RWPE1 (cell line): Measurements from ENCODE around the gene PTGFRN.

Experiments
- CTCF ChIA-PET: fragments of 350-600 bp; sonication (Branson Sonifier 250); formaldehyde crosslinking; extraction: SDS; loops from one replicate; lab custom pipeline; 2021; lab: Yijun Ruan, JAX
- POLR2A ChIA-PET: fragments of 400-600 bp; formaldehyde crosslinking; extraction: SDS; loops from one replicate; lab custom pipeline; 2020; ENCODE audit warnings: antibody characterized with exemption; ENCODE audit not compliant: low non-redundant PET; lab: Yijun Ruan, JAX
- DNase-seq: peaks from one replicate; pipeline ENCODE4 v3.0.0; 2012; ENCODE audit warnings: low spot score
- H3K27ac ChIP-seq: fragments of 450-650 bp; 2 replicates; pipeline ENCODE4 v1.5.1; 2017
- TF ChIP-seq, protein P1 (sequence below): fragments of 450-650 bp; conservative IDR thresholded peaks from 2 replicates; pipeline ENCODE4 v1.5.1; 2017; ENCODE audit warnings: low read depth, mild to moderate bottlenecking

The PTGFRN gene

GRCh38 chr1:116958977-116959376, 49.3 kb downstream of the PTGFRN start:
- DNase-seq: no peak
- TF ChIP-seq, protein P1, sequence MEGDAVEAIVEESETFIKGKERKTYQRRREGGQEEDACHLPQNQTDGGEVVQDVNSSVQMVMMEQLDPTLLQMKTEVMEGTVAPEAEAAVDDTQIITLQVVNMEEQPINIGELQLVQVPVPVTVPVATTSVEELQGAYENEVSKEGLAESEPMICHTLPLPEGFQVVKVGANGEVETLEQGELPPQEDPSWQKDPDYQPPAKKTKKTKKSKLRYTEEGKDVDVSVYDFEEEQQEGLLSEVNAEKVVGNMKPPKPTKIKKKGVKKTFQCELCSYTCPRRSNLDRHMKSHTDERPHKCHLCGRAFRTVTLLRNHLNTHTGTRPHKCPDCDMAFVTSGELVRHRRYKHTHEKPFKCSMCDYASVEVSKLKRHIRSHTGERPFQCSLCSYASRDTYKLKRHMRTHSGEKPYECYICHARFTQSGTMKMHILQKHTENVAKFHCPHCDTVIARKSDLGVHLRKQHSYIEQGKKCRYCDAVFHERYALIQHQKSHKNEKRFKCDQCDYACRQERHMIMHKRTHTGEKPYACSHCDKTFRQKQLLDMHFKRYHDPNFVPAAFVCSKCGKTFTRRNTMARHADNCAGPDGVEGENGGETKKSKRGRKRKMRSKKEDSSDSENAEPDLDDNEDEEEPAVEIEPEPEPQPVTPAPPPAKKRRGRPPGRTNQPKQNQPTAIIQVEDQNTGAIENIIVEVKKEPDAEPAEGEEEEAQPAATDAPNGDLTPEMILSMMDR: no peak
- ChIA-PET POLR2A (no interaction called here), CTCF (no interaction called here)
- no peak overlapping the region for H3K27ac ChIP-seq

DNA sequence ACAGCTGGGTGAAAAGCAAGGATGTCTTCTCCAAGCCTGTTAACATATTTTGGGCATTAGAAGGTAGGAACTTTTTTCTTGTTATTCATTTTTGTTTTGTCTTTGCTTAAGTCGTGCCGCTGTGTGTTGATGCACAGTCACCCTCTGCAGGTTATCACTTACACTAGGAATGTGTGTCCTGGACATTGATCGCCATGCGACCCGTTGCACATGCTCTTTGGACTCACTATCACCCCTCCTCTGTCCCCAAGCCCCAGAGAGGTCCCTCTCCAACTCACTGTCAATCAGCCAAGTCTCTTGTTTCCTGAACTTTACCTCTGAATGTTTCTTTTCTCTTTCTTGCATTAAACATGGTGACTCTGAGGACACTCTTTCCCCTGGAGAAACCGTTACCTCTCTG, 51.9 kb downstream of the PTGFRN start:
- ChIA-PET CTCF (interaction anchor here (0.6 kb wide), 2 partner anchors 8 to 108 kb away, joined by 3 read pairs; no protein-coding TSS in a partner anchor), POLR2A (no interaction called here)
- TF ChIP-seq, protein P1: no peak
- DNase-seq: no peak
- no peak overlapping the region for H3K27ac ChIP-seq

- DNase-seq: no peak
- ChIA-PET CTCF (no interaction called here), POLR2A (no interaction called here)
- H3K27ac ChIP-seq: no peak overlapping the region
- TF ChIP-seq, protein P1: no peak
Observed at GRCh38 chr1:116962987-116963639, 53.4 kb downstream of the PTGFRN start.

DNA sequence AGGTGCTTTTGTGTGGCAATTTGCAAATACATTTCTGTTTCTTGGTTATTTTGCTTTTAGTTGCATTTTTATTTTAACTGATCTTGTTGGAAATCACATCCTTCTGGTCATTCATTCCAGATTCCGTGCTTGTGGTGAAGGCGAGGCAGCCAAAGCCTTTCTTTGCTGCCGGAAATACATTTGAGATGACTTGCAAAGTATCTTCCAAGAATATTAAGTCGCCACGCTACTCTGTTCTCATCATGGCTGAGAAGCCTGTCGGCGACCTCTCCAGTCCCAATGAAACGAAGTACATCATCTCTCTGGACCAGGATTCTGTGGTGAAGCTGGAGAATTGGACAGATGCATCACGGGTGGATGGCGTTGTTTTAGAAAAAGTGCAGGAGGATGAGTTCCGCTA, 57.1 kb downstream of the PTGFRN start:
- POLR2A ChIA-PET: no interaction called here

GRCh38 chr1:116968724-116969123, 59.0 kb downstream of the PTGFRN start:
- TF ChIP-seq, protein P1: no peak
- H3K27ac ChIP-seq: no peak overlapping the region
- CTCF ChIA-PET: interaction anchor here (0.5 to 0.6 kb wide), 2 partner anchors 21 to 168 kb away, joined by 3 read pairs; no protein-coding TSS in a partner anchor
- POLR2A ChIA-PET: no interaction called here
- no peak for DNase-seq

More for the DNA sequence above, 57.1 kb downstream of the PTGFRN start:
- DNase-seq: no peak
- CTCF ChIA-PET: no interaction called here
- TF ChIP-seq, protein P1: no peak
- no peak overlapping the region for H3K27ac ChIP-seq

- no peak overlapping the region for H3K27ac ChIP-seq
- POLR2A ChIA-PET: no interaction called here
- CTCF ChIA-PET: no interaction called here
- TF ChIP-seq, protein P1: no peak
- no peak for DNase-seq
Observed at GRCh38 chr1:116971258-116971860, 61.6 kb downstream of the PTGFRN start.
